ENCODE measurements around the gene BEX4. TPM values are rescaled to one million over a fixed set of nuclear protein-coding genes. Genes with fewer than 3 reads are reported as not detected.

The BEX4 gene
- total and polyA plus RNA-seq, 2 of the 4 experiments (the other 2 are of a cell fraction) = 0.54 to 6.8 TPM

DNA sequence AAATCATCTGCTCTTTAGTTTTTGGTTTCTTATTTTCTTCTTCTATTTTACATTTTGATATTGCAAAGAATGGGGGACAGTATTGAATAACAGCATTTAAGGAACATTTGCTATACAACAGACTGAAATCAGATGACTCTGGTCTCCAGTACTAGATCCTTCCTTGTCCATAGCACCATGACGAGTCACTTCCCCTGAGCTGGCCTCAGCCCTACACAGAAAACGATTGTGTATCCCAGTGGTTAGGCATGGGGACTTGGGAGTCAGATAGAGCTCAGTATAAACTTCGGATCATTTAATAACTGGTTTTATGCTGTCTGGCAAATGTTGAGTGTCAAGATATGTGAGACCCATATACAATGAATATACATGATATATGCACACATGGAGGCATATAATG, 44.7 kb upstream of the BEX4 start:
- in situ Hi-C loops (cut with MboI; ENCODE audit: low sequenced_read_pairs) (no loop called here), dilution Hi-C loops (cut with HindIII; ENCODE audit: low sequenced_read_pairs, unreplicated experiment) (no loop called here), intact Hi-C loops (cut with micrococcal nuclease) (no loop called here)
- no peak overlapping the region for H3K27ac ChIP-seq (ENCODE audit: insufficient read depth, low read length)
- no peaks in the 10 kb centered on the region for H3K9me1 ChIP-seq (ENCODE audit: insufficient read depth, low read length)
- H3K36me3 ChIP-seq (ENCODE audit: control insufficient read depth, insufficient read depth, low read length) = no peaks in the 10 kb centered on the region
- H3K79me1 ChIP-seq (ENCODE audit: low read depth in 1 of 2, low read length in 2 of 2) = no peaks in the 10 kb centered on the region
- ATAC-seq (ENCODE audit: low read depth) = peak; percentile 17; the same call in 1 of the 2 replicates
- ChIA-PET CTCF (no interaction called here), POLR2A (ENCODE audit: unreplicated experiment) (no interaction called here)
- no peak overlapping the region for H3K23ac ChIP-seq (ENCODE audit: low read depth, low read length)
- WGBS, 2 experiments (ENCODE audit: extremely low coverage in 2 of 2, insufficient read length in 1 of 2) = no CpG with 5 or more reads among the region's 3 CpGs
- no peak overlapping the region for H3K18ac ChIP-seq (ENCODE audit: low read depth, low read length)
- H3K27me3 ChIP-seq (ENCODE audit: control insufficient read depth, insufficient read depth, low read length) = peaks cover 4% of the 10 kb centered on the region
- H3K14ac ChIP-seq (replicated peaks; ENCODE audit: low read depth, low read length) = no peak overlapping the region
- DNase-seq = peak; percentile 29
- no peak overlapping the region for H2AFZ ChIP-seq (replicated peaks; ENCODE audit: low read length, poor library complexity)
- H3K9me3 ChIP-seq (ENCODE audit: control insufficient read depth, insufficient read depth, low read length) = no peaks in the 10 kb centered on the region
- H2BK15ac ChIP-seq (ENCODE audit: low read depth, low read length) = no peak overlapping the region
- no peak overlapping the region for H3K56ac ChIP-seq (ENCODE audit: extremely low read depth, insufficient read depth, low read length)
- no peaks in the 10 kb centered on the region for H4K20me1 ChIP-seq (ENCODE audit: insufficient read depth, low read length)
- H3K4ac ChIP-seq (ENCODE audit: low read depth, low read length) = no peak overlapping the region
- no peak for TF ChIP-seq BHLHE40 (IDR thresholded peaks at IDR 0.05; ENCODE audit: low read depth, low read length)
- TF ChIP-seq, protein P1, sequence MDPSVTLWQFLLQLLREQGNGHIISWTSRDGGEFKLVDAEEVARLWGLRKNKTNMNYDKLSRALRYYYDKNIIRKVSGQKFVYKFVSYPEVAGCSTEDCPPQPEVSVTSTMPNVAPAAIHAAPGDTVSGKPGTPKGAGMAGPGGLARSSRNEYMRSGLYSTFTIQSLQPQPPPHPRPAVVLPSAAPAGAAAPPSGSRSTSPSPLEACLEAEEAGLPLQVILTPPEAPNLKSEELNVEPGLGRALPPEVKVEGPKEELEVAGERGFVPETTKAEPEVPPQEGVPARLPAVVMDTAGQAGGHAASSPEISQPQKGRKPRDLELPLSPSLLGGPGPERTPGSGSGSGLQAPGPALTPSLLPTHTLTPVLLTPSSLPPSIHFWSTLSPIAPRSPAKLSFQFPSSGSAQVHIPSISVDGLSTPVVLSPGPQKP (IDR thresholded peaks at IDR 0.05; ENCODE audit: borderline replicate concordance, low read depth, low read length) = no peak
- no peak for TF ChIP-seq MAZ (IDR thresholded peaks at IDR 0.05; ENCODE audit: borderline replicate concordance, low read depth, low read length)
- no peak for TF ChIP-seq SMC3 (IDR thresholded peaks at IDR 0.05; ENCODE audit: low read depth, low read length)
- TF ChIP-seq RAD21 (IDR thresholded peaks at IDR 0.05; ENCODE audit: low read length) = no peak
- TF ChIP-seq FOS (IDR thresholded peaks at IDR 0.05; ENCODE audit: low read depth, low read length) = no peak
- no peak for TF ChIP-seq NFE2L2 (IDR thresholded peaks at IDR 0.05; ENCODE audit: low read depth, low read length)
- H3K4me1 ChIP-seq (ENCODE audit: control insufficient read depth, insufficient read depth, low read length) = no peaks in the 10 kb centered on the region
- no peak overlapping the region for H2AK9ac ChIP-seq (replicated peaks; ENCODE audit: low read depth, low read length, poor library complexity)
- no peak overlapping the region for H2BK5ac ChIP-seq (ENCODE audit: low read depth, low read length, poor library complexity, severe bottlenecking)
- H4K8ac ChIP-seq (ENCODE audit: low read depth in 2 of 2, low read length in 2 of 2) = no peak overlapping the region
- BruUV-seq (replicated peaks) = no TSS peak
- no peak overlapping the region for H3K4me3 ChIP-seq (ENCODE audit: insufficient read depth, low read depth, low read length)
- no peak overlapping the region for H4K5ac ChIP-seq (ENCODE audit: low read depth, low read length)
- H4K91ac ChIP-seq (ENCODE audit: insufficient read depth, low read depth, low read length) = no peak overlapping the region
- no peak overlapping the region for H3K4me2 ChIP-seq (ENCODE audit: low read depth, low read length)
- no peak overlapping the region for H2BK20ac ChIP-seq (ENCODE audit: low read depth, low read length)
- no peak overlapping the region for H3K9ac ChIP-seq (ENCODE audit: low read depth, low read length)
- no peak overlapping the region for H2AK5ac ChIP-seq (ENCODE audit: low read depth, low read length)
- H2BK120ac ChIP-seq (ENCODE audit: low read depth, low read length) = no peak overlapping the region
